Activated CD4-positive, alpha-beta T cell treated with anti-CD3 and anti-CD28 coated beads for 1 hour (primary cell): Measurements from ENCODE around the gene SULT1A1.
"Not testable (repeated sequence)": the region's sequence is repeated elsewhere in the genome, so short reads cannot be mapped to it uniquely, and the experiment has no call there.

Experiments
- DNase-seq: peaks from one replicate; pipeline ENCODE4 v3.0.0-alpha.2; 2020

The SULT1A1 gene

GRCh38 chr16:28609631-28610594, at the start of gene SULT1A1:
Gene SULT1A1, minus strand, starts transcription at chr16:28610044. Its CDS starts 1,189 bp downstream, at chr16:28608855.
- no peak for DNase-seq

- DNase-seq = not testable (repeated sequence)
These were observed 30.1 kb upstream of the SULT1A1 start for GRCh38 chr16:28639959-28640358.

- not testable (repeated sequence) for DNase-seq
These were observed 28.5 kb upstream of the SULT1A1 start for GRCh38 chr16:28638359-28638758.

GRCh38 chr16:28637765-28638164, 27.9 kb upstream of the SULT1A1 start, which contains the start of gene NPIPB8:
Gene NPIPB8, plus strand, starts transcription at chr16:28638065. Its CDS starts 296 bp downstream, at chr16:28638361.
- DNase-seq = not testable (repeated sequence)

- DNase-seq = not testable (repeated sequence)
These were observed 26.4 kb upstream of the SULT1A1 start for GRCh38 chr16:28636093-28636823.

GRCh38 chr16:28630905-28631304, 21.1 kb upstream of the SULT1A1 start:
- DNase-seq = not testable (repeated sequence)

- DNase-seq = peak; percentile 58
These were observed 13.4 kb upstream of the SULT1A1 start for GRCh38 chr16:28623172-28623711.

- not testable (repeated sequence) for DNase-seq
These were observed 12.8 kb upstream of the SULT1A1 start for GRCh38 chr16:28622532-28623171.

- DNase-seq = no peak
These were observed 11.8 kb upstream of the SULT1A1 start for GRCh38 chr16:28621481-28622155.

- DNase-seq = not testable (repeated sequence)
These were observed 10.5 kb upstream of the SULT1A1 start for GRCh38 chr16:28620316-28620715.

GRCh38 chr16:28617874-28618273, 8.0 kb upstream of the SULT1A1 start:
- DNase-seq = no peak

- no peak for DNase-seq
These were observed 6.8 kb upstream of the SULT1A1 start for GRCh38 chr16:28616636-28617035.

- DNase-seq = not testable (repeated sequence)
These were observed 6.4 kb upstream of the SULT1A1 start for GRCh38 chr16:28616224-28616577.

- DNase-seq = not testable (repeated sequence)
These were observed 5.8 kb upstream of the SULT1A1 start for GRCh38 chr16:28615486-28616223.

- DNase-seq = not testable (repeated sequence)
These were observed 4.7 kb upstream of the SULT1A1 start for GRCh38 chr16:28614561-28614960.

- not testable (repeated sequence) for DNase-seq
These were observed 4.1 kb upstream of the SULT1A1 start for GRCh38 chr16:28613912-28614311.

- not testable (repeated sequence) for DNase-seq
These were observed 2.8 kb upstream of the SULT1A1 start for GRCh38 chr16:28612359-28613280.

- DNase-seq = no peak
These were observed 849 bp upstream of the SULT1A1 start for GRCh38 chr16:28610595-28611191.

GRCh38 chr16:28608867-28609596, 812 bp downstream of the SULT1A1 start:
- DNase-seq = not testable (repeated sequence)
